Keratinocyte (primary cell): Measurements from ENCODE around the gene DMPK. TPM values are rescaled to one million over a fixed set of nuclear protein-coding genes. Genes with fewer than 3 reads are reported as not detected.

ENCODE experiments used
- DNase-seq: peaks from one replicate; pipeline ENCODE4 v3.0.0-alpha.2; 2011; ENCODE audit warnings: low read depth, missing footprints, low spot score
- FAIRE-seq: peaks from 2 replicates; lab custom pipeline; 2011; peaks lifted over from hg19 to GRCh38; lab: Jason Lieb, UNC
- H2AFZ ChIP-seq: 2 replicates; pipeline ENCODE4 v1.6.0; 2012; ENCODE audit warnings: low read length, control low read depth, inconsistent platforms; ENCODE audit not compliant: control insufficient read depth
- H3K27ac ChIP-seq: 2 replicates; pipeline ENCODE4 v1.5.1; 2011; ENCODE audit warnings: low read length; ENCODE audit not compliant: control insufficient read depth, insufficient read depth
- H3K27me3 ChIP-seq: 3 replicates; pipeline ENCODE4 v1.6.0; 2011; ENCODE audit warnings: low read length; ENCODE audit not compliant: control insufficient read depth, insufficient read depth; ENCODE audit errors: extremely low read depth
- H3K36me3 ChIP-seq, 2 experiments: 2 replicates in 1 of 2; 3 replicates in 1 of 2; pipeline ENCODE4 v1.5.1; 2011; ENCODE audit warnings: low read length in 2 of 2, mild to moderate bottlenecking in 1 of 2; ENCODE audit not compliant: control insufficient read depth in 2 of 2, insufficient read depth in 2 of 2; ENCODE audit errors: extremely low read depth in 1 of 2
- H3K4me1 ChIP-seq: 3 replicates; pipeline ENCODE4 v1.5.1; 2011; ENCODE audit warnings: low read length; ENCODE audit not compliant: control insufficient read depth, insufficient read depth; ENCODE audit errors: extremely low read depth
- H3K4me2 ChIP-seq: 3 replicates; pipeline ENCODE4 v1.6.0; 2011; ENCODE audit warnings: low read depth, low read length; ENCODE audit not compliant: control insufficient read depth, insufficient read depth; ENCODE audit errors: extremely low read depth
- H3K4me3 ChIP-seq, 3 experiments: fragments of 200-600 bp in 1 of 3; sonication (generic) in 1 of 3; 2 replicates in 2 of 3; 3 replicates in 1 of 3; pipeline ENCODE4 v1.5.1; 2011 to 2016; ENCODE audit warnings: low read length in 3 of 3, mild to moderate bottlenecking in 3 of 3, control low read depth in 2 of 3, inconsistent platforms in 1 of 3, low read depth in 1 of 3, mixed read lengths in 1 of 3, mixed run types in 1 of 3, moderate library complexity in 1 of 3; ENCODE audit not compliant: control insufficient read depth in 2 of 3, insufficient read depth in 2 of 3; ENCODE audit errors: extremely low read depth in 1 of 3
- H3K79me2 ChIP-seq: 2 replicates; pipeline ENCODE4 v1.6.0; 2012; ENCODE audit warnings: low read length; ENCODE audit not compliant: control insufficient read depth, insufficient read depth
- H3K9ac ChIP-seq: 3 replicates; pipeline ENCODE4 v1.6.0; 2011; ENCODE audit warnings: low read length; ENCODE audit not compliant: control insufficient read depth, insufficient read depth; ENCODE audit errors: extremely low read depth
- H3K9me1 ChIP-seq: 3 replicates; pipeline ENCODE4 v1.6.0; 2011; ENCODE audit warnings: low read length; ENCODE audit not compliant: control insufficient read depth, insufficient read depth; ENCODE audit errors: extremely low read depth
- H3K9me3 ChIP-seq: 2 replicates; pipeline ENCODE4 v1.5.1; 2012; ENCODE audit warnings: low read depth, low read length; ENCODE audit not compliant: control insufficient read depth
- H4K20me1 ChIP-seq: 3 replicates; pipeline ENCODE4 v1.6.0; 2011; ENCODE audit warnings: low read length; ENCODE audit not compliant: control insufficient read depth, insufficient read depth; ENCODE audit errors: extremely low read depth
- CTCF ChIP-seq, 3 experiments: IDR thresholded peaks in 1 of 3; conservative IDR thresholded peaks in 1 of 3; optimal IDR thresholded peaks in 1 of 3; 2 replicates in 2 of 3; 3 replicates in 1 of 3; pipeline versions ENCODE3 to v1.5.1; 2011; ENCODE audit warnings: low read length in 3 of 3, mild to moderate bottlenecking in 3 of 3, moderate library complexity in 2 of 3, control low read depth in 1 of 3, inconsistent platforms in 1 of 3; ENCODE audit not compliant: insufficient read depth in 2 of 3; ENCODE audit errors: extremely low read depth in 1 of 3
- EZH2 ChIP-seq: IDR thresholded peaks from one replicate; pipeline ENCODE4 v1.6.1; 2012; ENCODE audit warnings: inconsistent platforms, mild to moderate bottlenecking, low read length, moderate library complexity
- dilution Hi-C: fragments of 300-500 bp; cut with MboI; formaldehyde crosslinking; loops from one replicate; pipeline ENCODE4 v1.7.0; 2020; ENCODE audit warnings: low sequenced_read_pairs; ENCODE audit not compliant: extremely low pct_ligation_motif_present
- polyA plus RNA-seq, 5 experiments: library from polyadenylated mRNA; depleted of rRNA in 3 of 5; stranded (reverse) in 3 of 5; stranded (forward) in 1 of 5; unstranded in 1 of 5; fragments of >200 nt; gene quantifications; 1 replicate in 1 of 5; 2 replicates in 3 of 5; 3 replicates in 1 of 5; pipeline versions ENCODE4 v1.2.1 to v1.2.3, GENCODE V29; 2011 to 2012; ENCODE audit warnings: missing spikeins in 2 of 5, low read depth in 1 of 5, low replicate concordance in 1 of 5

DMPK gene
- polyA plus RNA-seq, 1 donor (not counting 4 experiments of a cell fraction or from before 2014, with no cell fraction given), result 7.0 TPM

GRCh38 chr19:45785097-45785496, 2.8 kb upstream of the DMPK start:
- Histone ChIP-seq H3K4me3 (no peak overlapping the region), H3K27ac (no peak overlapping the region), H3K4me1 (peaks cover 22% of the 10 kb centered on the region), H4K20me1 (peaks cover 13% of the 10 kb centered on the region), H3K79me2 (no peaks in the 10 kb centered on the region), H3K9me1 (no peaks in the 10 kb centered on the region), H2AFZ (no peak overlapping the region), H3K9ac (no peak overlapping the region), H3K4me2 (no peak overlapping the region), H3K9me3 (no peaks in the 10 kb centered on the region), H3K36me3 (peaks cover 9 to 34% of the 10 kb centered on the region in 2 experiments), H3K27me3 (no peaks in the 10 kb centered on the region)
- dilution Hi-C loops, result no loop called here
- DNase-seq, result no peak
- TF ChIP-seq CTCF (optimal IDR thresholded peaks at IDR 0.05 in 1 of 3, IDR thresholded peaks at IDR 0.05 in 1 of 3, conservative IDR thresholded peaks at IDR 0.05 in 1 of 3; ENCODE audit: extremely low read depth in 1 of 3, insufficient read depth in 2 of 3, low read length in 3 of 3), result no peak
- TF ChIP-seq EZH2, result no peak
- no peak for FAIRE-seq

- TF ChIP-seq EZH2, result no peak
- no peak for TF ChIP-seq CTCF (optimal IDR thresholded peaks at IDR 0.05 in 1 of 3, IDR thresholded peaks at IDR 0.05 in 1 of 3, conservative IDR thresholded peaks at IDR 0.05 in 1 of 3; ENCODE audit: extremely low read depth in 1 of 3, insufficient read depth in 2 of 3, low read length in 3 of 3)
- H4K20me1 ChIP-seq, result peaks cover 13% of the 10 kb centered on the region
- no peaks in the 10 kb centered on the region for H3K9me3 ChIP-seq
- no peaks in the 10 kb centered on the region for H3K79me2 ChIP-seq
- FAIRE-seq (no peak), DNase-seq (no peak)
- dilution Hi-C loops, result no loop called here
- H3K4me2 ChIP-seq, result no peak overlapping the region
- H3K4me1 ChIP-seq, result peaks cover 28% of the 10 kb centered on the region
- H3K36me3 ChIP-seq, result peaks cover 7 to 29% of the 10 kb centered on the region in 2 experiments
- no peak overlapping the region for H3K4me3 ChIP-seq
- no peaks in the 10 kb centered on the region for H3K27me3 ChIP-seq
- no peaks in the 10 kb centered on the region for H3K9me1 ChIP-seq
- H3K27ac ChIP-seq, result no peak overlapping the region
- no peak overlapping the region for H2AFZ ChIP-seq
- H3K9ac ChIP-seq, result no peak overlapping the region
Observed at GRCh38 chr19:45784096-45784495, 1.8 kb upstream of the DMPK start.
